ENCODE data around the gene DICER1. TPM values are rescaled to one million over a fixed set of nuclear protein-coding genes. Genes with fewer than 3 reads are reported as not detected.
"Not testable (repeated sequence)": the region's sequence is repeated elsewhere in the genome, so short reads cannot be mapped to it uniquely, and the experiment has no call there.

Gene DICER1
- polyA plus RNA-seq, 12 donors, result 32.5 to 55.3 (median 42.9) TPM; not detected in 1

GRCh38 chr14:95185767-95186392, 28.6 kb upstream of the DICER1 start:
- DNase-seq, result no peak

GRCh38 chr14:95185033-95185766, 27.9 kb upstream of the DICER1 start:
- DNase-seq, result no peak

- DNase-seq, result no peak
These were observed 27.1 kb upstream of the DICER1 start for GRCh38 chr14:95184413-95184790.

GRCh38 chr14:95183532-95184412, 26.4 kb upstream of the DICER1 start:
- DNase-seq, result no peak

- DNase-seq, result no peak
These were observed 25.8 kb upstream of the DICER1 start for GRCh38 chr14:95183082-95183481.

GRCh38 chr14:95182379-95182778, 25.1 kb upstream of the DICER1 start:
- DNase-seq, result no peak

GRCh38 chr14:95180966-95181741, 23.8 kb upstream of the DICER1 start:
- DNase-seq, result no peak

GRCh38 chr14:95175670-95176069, 18.3 kb upstream of the DICER1 start:
- not testable (repeated sequence) for DNase-seq

- no peak for DNase-seq
These were observed 17.0 kb upstream of the DICER1 start for GRCh38 chr14:95174184-95174792.

- no peak for DNase-seq
These were observed 16.2 kb upstream of the DICER1 start for GRCh38 chr14:95173518-95173917.

- no peak for DNase-seq
These were observed 9.8 kb upstream of the DICER1 start for GRCh38 chr14:95167177-95167576.

GRCh38 chr14:95165517-95165916, 8.2 kb upstream of the DICER1 start:
- DNase-seq, result no peak

- DNase-seq, result no peak
These were observed 7.2 kb upstream of the DICER1 start for GRCh38 chr14:95164506-95164905.

GRCh38 chr14:95163666-95164065, 6.3 kb upstream of the DICER1 start:
- DNase-seq, result no peak

GRCh38 chr14:95163132-95163531, 5.8 kb upstream of the DICER1 start:
- DNase-seq, result no peak

GRCh38 chr14:95162641-95163040, 5.3 kb upstream of the DICER1 start:
- DNase-seq, result no peak

GRCh38 chr14:95157048-95157326, 342 bp downstream of the DICER1 start:
- no peak for DNase-seq

- no peak for DNase-seq
These were observed 925 bp downstream of the DICER1 start for GRCh38 chr14:95156161-95157047.

GRCh38 chr14:95155045-95155444, 2.3 kb downstream of the DICER1 start:
- DNase-seq, result no peak

- DNase-seq, result no peak
These were observed 3.5 kb downstream of the DICER1 start for GRCh38 chr14:95153866-95154265.

GRCh38 chr14:95151561-95151960, 5.8 kb downstream of the DICER1 start:
- no peak for DNase-seq

All from muscle of arm (tissue), 12 donors.